Ectodermal cell (in vitro differentiated cells): ENCODE results near the gene HS6ST2.

Experiments used
- H3K27ac ChIP-seq: 2 replicates; pipeline ENCODE4 v1.7.0; 2013; ENCODE audit warnings: mild to moderate bottlenecking, low read depth, low read length; ENCODE audit not compliant: insufficient read depth, poor library complexity, severe bottlenecking
- H3K27me3 ChIP-seq: 2 replicates; pipeline ENCODE4 v1.7.0; 2013; ENCODE audit warnings: mild to moderate bottlenecking, low read length; ENCODE audit not compliant: insufficient read depth, control insufficient read depth, poor library complexity, severe bottlenecking
- H3K36me3 ChIP-seq: one replicate; pipeline ENCODE4 v1.7.0; 2013; ENCODE audit warnings: low read length; ENCODE audit not compliant: control insufficient read depth, insufficient read depth
- H3K4me1 ChIP-seq: one replicate; pipeline ENCODE4 v1.7.0; 2013; ENCODE audit warnings: low read length; ENCODE audit not compliant: control insufficient read depth, insufficient read depth
- H3K4me3 ChIP-seq: 2 replicates; pipeline ENCODE4 v1.7.0; 2013; ENCODE audit warnings: low read depth, low read length, control low read depth; ENCODE audit not compliant: insufficient read depth
- H3K9me3 ChIP-seq: 2 replicates; pipeline ENCODE4 v1.7.0; 2013; ENCODE audit warnings: mild to moderate bottlenecking, low read length, moderate library complexity; ENCODE audit not compliant: control insufficient read depth
- WGBS, 2 experiments: methylation state at CpG; one replicate each; pipeline ENCODE4 v1.1.7; 2013; ENCODE audit warnings: missing lambda C conversion rate in 2 of 2; 5-methylcytosine and 5-hydroxymethylcytosine counted together

The HS6ST2 gene

DNA sequence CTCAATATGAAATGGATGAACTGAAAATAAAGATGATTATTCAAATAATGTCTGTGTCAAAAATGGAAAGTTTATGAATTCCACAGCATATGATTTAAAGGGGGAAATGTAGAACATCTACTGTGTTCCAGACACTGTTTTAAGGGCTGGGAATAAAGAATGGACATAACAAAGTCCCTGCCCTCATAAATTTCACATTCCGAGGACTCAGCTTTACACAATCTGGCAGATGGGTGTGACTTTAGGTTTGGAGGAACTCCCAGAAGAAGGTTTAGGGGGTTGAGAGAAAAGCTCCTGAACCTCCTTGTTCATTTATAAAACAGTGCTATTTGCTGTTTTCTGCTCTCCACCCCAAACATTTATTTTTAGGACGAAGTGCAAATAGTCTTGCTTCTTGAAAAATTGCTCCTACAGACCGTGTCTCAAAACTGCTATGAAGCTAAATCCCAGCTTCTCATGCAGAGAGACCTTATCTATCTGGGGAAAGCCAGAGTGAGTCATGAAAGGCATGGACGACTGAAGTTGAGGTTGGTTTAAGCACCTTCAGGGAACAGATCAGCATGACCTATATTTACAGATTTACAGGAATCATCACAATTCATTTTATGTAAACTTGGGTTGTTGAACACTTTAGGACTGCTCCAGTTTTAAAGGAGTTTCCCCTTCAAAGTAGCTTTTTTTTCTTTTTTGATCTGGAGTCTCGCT lies 184.3 kb downstream of the HS6ST2 start:
- 91 to 94% methylated on average over 4 to 5 of the region's 5 CpGs for WGBS, 2 experiments
- Histone ChIP-seq H3K27ac (no peak overlapping the region), H3K4me1 (peaks cover 7% of the 10 kb centered on the region)

DNA sequence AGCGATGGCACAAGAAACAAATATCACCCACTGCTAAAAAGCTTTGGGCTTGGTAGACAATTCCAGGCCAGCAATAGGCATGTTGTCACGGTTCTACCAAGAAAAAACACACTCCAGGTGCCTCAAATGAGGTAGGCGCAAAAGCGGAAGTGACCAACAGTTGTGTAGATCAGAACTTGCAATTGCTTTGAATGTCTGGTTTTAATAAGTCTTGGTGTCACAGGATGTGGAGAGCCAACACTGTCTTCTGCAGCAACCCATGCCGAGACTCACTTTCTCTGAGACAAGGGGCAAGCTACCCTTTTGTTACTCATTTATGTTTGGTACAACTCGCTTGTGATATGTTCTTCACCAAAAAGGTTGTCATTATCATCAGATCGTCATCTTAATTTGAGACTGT lies 188.8 kb downstream of the HS6ST2 start:
- 94 to 97% methylated on average over 6 to 7 of the region's 7 CpGs for WGBS, 2 experiments

More for the DNA sequence above, 184.3 kb downstream of the HS6ST2 start:
- no peaks in the 10 kb centered on the region for H3K36me3 ChIP-seq
- H3K27me3 ChIP-seq = no peaks in the 10 kb centered on the region
- H3K4me3 ChIP-seq = no peak overlapping the region
- no peaks in the 10 kb centered on the region for H3K9me3 ChIP-seq

GRCh38 chrX:132766452-132766851 lies 192.0 kb downstream of the HS6ST2 start:
- Histone ChIP-seq H3K4me3 (no peak overlapping the region), H3K9me3 (no peaks in the 10 kb centered on the region), H3K36me3 (no peaks in the 10 kb centered on the region), H3K4me1 (no peaks in the 10 kb centered on the region), H3K27ac (no peak overlapping the region), H3K27me3 (no peaks in the 10 kb centered on the region)
- 100% methylated on average over 1 of the region's 1 CpG; no CpG with 5 or more reads in 1 of the 2 experiments for WGBS, 2 experiments

More for the DNA sequence above, 188.8 kb downstream of the HS6ST2 start:
- no peak overlapping the region for H3K4me3 ChIP-seq
- no peaks in the 10 kb centered on the region for H3K36me3 ChIP-seq
- H3K9me3 ChIP-seq = no peaks in the 10 kb centered on the region
- no peaks in the 10 kb centered on the region for H3K27me3 ChIP-seq
- H3K4me1 ChIP-seq = no peaks in the 10 kb centered on the region
- H3K27ac ChIP-seq = no peak overlapping the region

DNA sequence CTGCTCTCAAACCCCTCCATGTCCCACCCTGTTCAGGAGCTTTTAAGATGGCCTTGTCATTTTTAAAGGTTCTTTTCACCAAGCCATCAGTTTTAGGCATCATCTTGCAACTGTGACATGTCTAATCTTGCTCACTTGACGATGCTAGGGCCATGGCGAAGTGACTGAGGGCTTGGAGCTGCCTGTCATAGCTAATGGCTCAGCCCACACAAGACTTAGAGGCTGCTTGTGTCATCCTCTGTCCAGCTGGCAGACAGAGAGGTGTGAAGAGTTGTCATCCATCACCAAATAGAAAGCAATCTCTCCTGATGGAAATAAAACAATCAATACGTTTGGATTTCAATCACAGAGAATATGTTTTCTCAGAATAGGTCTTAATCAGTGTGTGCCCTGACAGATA lies 194.9 kb downstream of the HS6ST2 start:
- Histone ChIP-seq H3K4me3 (no peak overlapping the region), H3K4me1 (peaks cover 18% of the 10 kb centered on the region), H3K27me3 (no peaks in the 10 kb centered on the region), H3K36me3 (no peaks in the 10 kb centered on the region), H3K27ac (no peak overlapping the region), H3K9me3 (no peaks in the 10 kb centered on the region)
- WGBS, 2 experiments = 90 to 93% methylated on average over 2 to 3 of the region's 3 CpGs

DNA sequence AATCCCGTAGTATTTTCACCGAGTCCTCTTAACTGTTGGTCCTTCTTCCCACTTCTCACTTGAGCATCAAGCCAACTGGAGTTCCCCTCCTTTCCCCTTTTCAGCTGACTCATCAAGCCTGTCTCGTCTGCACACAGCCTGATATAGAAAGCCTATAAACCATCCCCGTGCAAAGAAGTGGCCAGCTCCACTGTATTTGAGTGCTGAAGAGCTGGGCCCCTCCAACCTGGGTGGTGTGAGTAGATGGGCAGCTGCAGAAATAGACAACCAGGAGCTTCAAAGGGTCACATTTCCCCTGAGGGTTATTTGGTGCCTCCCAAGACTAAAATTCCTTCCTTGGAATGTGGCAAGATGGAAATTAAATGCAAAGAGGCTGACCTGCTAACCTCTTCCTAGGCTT lies 199.7 kb downstream of the HS6ST2 start:
- 59 to 74% methylated on average over 2 to 4 of the region's 4 CpGs for WGBS, 2 experiments
- H3K27ac ChIP-seq = no peak overlapping the region

DNA sequence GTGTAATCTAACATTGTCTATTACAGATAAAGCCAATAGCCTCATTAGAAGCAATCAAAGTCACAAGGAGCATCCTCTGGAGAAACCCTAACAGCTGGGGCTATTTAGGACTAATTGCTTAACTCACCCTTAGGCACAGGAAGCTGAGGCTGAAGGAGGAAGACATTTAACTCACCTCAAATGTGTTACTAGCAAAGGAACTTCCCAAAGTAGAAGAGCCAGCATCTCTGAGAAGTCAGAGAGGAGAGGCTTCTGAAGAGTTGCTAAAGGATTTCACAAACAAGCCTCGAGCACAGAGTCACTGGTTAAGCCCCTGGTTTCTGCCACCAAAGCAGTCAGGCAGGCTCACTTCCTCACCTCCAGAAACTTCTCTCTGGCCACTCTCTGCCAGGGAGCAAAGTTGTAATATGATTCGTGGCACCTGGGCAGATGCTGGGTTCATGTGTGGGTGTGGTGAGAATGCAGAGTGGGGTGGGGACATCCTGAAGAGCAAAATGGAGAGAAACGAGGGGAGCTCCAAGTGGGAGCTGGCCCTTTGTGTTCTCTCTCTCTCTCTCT lies 201.3 kb downstream of the HS6ST2 start:
- H3K27me3 ChIP-seq = no peaks in the 10 kb centered on the region
- H3K27ac ChIP-seq = no peak overlapping the region
- no peak overlapping the region for H3K4me3 ChIP-seq
- peaks cover 21% of the 10 kb centered on the region for H3K4me1 ChIP-seq
- 76 to 92% methylated on average over 2 to 3 of the region's 3 CpGs for WGBS, 2 experiments
- H3K9me3 ChIP-seq = no peaks in the 10 kb centered on the region
- no peaks in the 10 kb centered on the region for H3K36me3 ChIP-seq

More for the DNA sequence above, 199.7 kb downstream of the HS6ST2 start:
- peaks cover 21% of the 10 kb centered on the region for H3K4me1 ChIP-seq
- H3K27me3 ChIP-seq = no peaks in the 10 kb centered on the region
- H3K36me3 ChIP-seq = no peaks in the 10 kb centered on the region
- no peaks in the 10 kb centered on the region for H3K9me3 ChIP-seq
- H3K4me3 ChIP-seq = no peak overlapping the region

DNA sequence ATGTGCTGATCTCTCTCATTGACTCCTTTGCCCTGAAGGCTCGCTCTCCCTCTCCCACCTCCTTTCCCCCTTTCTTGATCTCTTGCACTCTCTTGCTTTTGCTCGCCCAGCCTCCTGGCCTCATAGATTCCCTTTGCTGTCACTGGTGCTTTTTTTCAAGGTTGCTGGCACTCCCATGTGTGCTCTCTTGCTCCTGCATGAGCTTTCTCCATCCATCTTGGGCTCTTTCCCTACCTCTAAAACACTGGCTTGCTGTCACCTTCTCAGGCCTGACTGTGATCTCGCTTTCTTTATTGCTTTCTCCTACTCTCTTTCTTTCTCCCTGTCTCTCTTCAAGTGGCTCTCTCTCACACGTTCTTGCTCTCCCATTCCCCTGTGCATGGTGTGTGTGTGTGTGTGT lies 202.0 kb downstream of the HS6ST2 start:
- no peak overlapping the region for H3K27ac ChIP-seq
- no peak overlapping the region for H3K4me3 ChIP-seq
- H3K9me3 ChIP-seq = no peaks in the 10 kb centered on the region
- 87 to 92% methylated on average over 3 of the region's 4 CpGs for WGBS, 2 experiments
- peaks cover 21% of the 10 kb centered on the region for H3K4me1 ChIP-seq
- no peaks in the 10 kb centered on the region for H3K27me3 ChIP-seq
- H3K36me3 ChIP-seq = no peaks in the 10 kb centered on the region

- 70 to 73% methylated on average over 3 of the region's 3 CpGs for WGBS, 2 experiments
Measured at GRCh38 chrX:132751063-132751690, 207.3 kb downstream of the HS6ST2 start.

DNA sequence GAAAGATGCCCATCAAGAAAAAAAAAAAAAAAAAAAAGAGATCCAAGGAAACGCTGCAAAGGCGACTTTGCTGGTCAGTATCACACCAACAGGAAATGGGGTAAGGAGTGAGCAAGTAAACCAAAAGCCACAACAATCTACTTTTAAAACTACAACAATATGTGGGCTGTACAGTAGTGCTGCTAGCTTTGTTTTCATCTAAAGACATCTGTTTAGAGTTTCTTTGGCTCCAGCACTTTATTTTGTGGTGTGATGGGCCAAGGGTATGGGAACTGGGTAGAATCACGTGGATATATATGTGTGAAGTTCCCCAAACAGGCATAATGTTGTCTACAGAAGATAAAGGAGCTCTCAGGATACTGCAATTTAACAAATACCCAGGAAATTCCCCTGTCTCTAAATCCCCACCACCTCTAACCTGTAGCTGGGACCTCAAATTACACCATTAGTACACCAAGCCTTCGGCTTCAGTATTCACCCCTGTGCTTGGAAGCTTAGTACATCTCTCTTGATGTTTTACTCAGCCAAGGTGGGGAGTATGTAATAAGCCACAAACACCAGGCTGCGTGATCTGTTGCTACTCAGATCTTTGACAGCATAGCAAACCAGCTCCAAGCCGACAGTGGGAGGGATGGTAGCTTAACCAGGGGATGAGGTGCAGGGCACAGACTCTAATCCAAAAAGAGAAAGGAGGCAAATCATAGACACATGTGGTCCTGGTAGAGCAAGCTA lies 207.9 kb downstream of the HS6ST2 start:
- Histone ChIP-seq H3K9me3 (no peaks in the 10 kb centered on the region), H3K27ac (no peak overlapping the region), H3K4me1 (peaks cover 4% of the 10 kb centered on the region), H3K36me3 (no peaks in the 10 kb centered on the region), H3K27me3 (peaks cover 2% of the 10 kb centered on the region), H3K4me3 (no peak overlapping the region)
- 85 to 96% methylated on average over 2 to 4 of the region's 6 CpGs for WGBS, 2 experiments

More at GRCh38 chrX:132751063-132751690, 207.3 kb downstream of the HS6ST2 start:
- H3K27ac ChIP-seq = no peak overlapping the region
- H3K4me3 ChIP-seq = no peak overlapping the region
- H3K9me3 ChIP-seq = no peaks in the 10 kb centered on the region
- H3K4me1 ChIP-seq = peaks cover 4% of the 10 kb centered on the region
- no peaks in the 10 kb centered on the region for H3K36me3 ChIP-seq
- no peaks in the 10 kb centered on the region for H3K27me3 ChIP-seq

- Histone ChIP-seq H3K9me3 (no peaks in the 10 kb centered on the region), H3K27ac (no peak overlapping the region), H3K27me3 (peaks cover 5% of the 10 kb centered on the region), H3K36me3 (no peaks in the 10 kb centered on the region), H3K4me3 (no peak overlapping the region), H3K4me1 (peaks cover 4% of the 10 kb centered on the region)
- 71 to 81% methylated on average over 2 to 3 of the region's 3 CpGs for WGBS, 2 experiments
Measured at GRCh38 chrX:132749406-132749805, 209.0 kb downstream of the HS6ST2 start.
